ENCODE data around the gene WBP2.

- no peak for TF ChIP-seq POLR2AphosphoS5 (IDR thresholded peaks at IDR 0.05)
- TF ChIP-seq CTCF (IDR thresholded peaks at IDR 0.05) = peak in 2 of 4 experiments; percentile 18 to 44
- TF ChIP-seq POLR2A (IDR thresholded peaks at IDR 0.05) = no peak
These were observed 24.7 kb downstream of the WBP2 start for GRCh38 chr17:75830164-75831031.

All from prostate gland (tissue), 2 donors.